ENCODE data around the gene WFDC1. TPM values are rescaled to one million over a fixed set of nuclear protein-coding genes. Genes with fewer than 3 reads are reported as not detected.

WFDC1 gene
- total and polyA plus RNA-seq, 2 donors (not counting 1 experiment from before 2014, with no cell fraction given): 32.1 to 34.0 TPM

DNA sequence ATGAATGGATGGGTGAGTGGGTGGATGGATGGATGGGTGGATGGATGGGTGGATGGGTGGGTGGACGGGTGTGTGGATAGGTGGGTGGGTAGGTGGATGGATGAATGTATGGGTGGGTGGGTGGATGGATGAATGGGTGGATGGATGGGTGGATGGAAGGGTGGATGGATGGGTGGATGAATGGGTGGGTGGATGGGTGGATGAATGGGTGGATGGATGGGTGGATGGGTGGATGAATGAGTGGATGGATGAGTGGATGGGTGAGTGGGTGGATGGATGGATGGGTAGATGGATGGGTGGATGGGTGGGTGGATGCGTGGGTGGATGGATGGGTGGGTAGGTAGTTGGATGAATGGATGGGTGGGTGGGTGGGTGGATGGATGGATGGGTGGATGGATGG is 60.5 kb downstream of the WFDC1 start:
- no peak for DNase-seq (ENCODE audit: low read depth in 2 of 2)
- H4K20me1 ChIP-seq (ENCODE audit: control insufficient read depth, extremely low read depth, insufficient read depth, low read length): no peaks in the 10 kb centered on the region
- H3K27me3 ChIP-seq (ENCODE audit: control insufficient read depth, insufficient read depth, low read length): no peaks in the 10 kb centered on the region
- H2AFZ ChIP-seq (ENCODE audit: low read length): no peak overlapping the region
- H3K36me3 ChIP-seq (ENCODE audit: control insufficient read depth, insufficient read depth, low read length): no peaks in the 10 kb centered on the region
- H3K27ac ChIP-seq (ENCODE audit: insufficient read depth, low read length): no peak overlapping the region
- H3K4me1 ChIP-seq (ENCODE audit: control insufficient read depth, extremely low read depth, insufficient read depth, low read length): no peaks in the 10 kb centered on the region
- no peak overlapping the region for H3K4me3 ChIP-seq (replicated peaks in 1 of 4; ENCODE audit: control extremely low read depth in 1 of 4, insufficient read depth in 1 of 4, low read depth in 3 of 4, low read length in 4 of 4)
- no peak for TF ChIP-seq EZH2 (IDR thresholded peaks at IDR 0.05; ENCODE audit: low read length, missing control alignments)
- TF ChIP-seq, protein P1, sequence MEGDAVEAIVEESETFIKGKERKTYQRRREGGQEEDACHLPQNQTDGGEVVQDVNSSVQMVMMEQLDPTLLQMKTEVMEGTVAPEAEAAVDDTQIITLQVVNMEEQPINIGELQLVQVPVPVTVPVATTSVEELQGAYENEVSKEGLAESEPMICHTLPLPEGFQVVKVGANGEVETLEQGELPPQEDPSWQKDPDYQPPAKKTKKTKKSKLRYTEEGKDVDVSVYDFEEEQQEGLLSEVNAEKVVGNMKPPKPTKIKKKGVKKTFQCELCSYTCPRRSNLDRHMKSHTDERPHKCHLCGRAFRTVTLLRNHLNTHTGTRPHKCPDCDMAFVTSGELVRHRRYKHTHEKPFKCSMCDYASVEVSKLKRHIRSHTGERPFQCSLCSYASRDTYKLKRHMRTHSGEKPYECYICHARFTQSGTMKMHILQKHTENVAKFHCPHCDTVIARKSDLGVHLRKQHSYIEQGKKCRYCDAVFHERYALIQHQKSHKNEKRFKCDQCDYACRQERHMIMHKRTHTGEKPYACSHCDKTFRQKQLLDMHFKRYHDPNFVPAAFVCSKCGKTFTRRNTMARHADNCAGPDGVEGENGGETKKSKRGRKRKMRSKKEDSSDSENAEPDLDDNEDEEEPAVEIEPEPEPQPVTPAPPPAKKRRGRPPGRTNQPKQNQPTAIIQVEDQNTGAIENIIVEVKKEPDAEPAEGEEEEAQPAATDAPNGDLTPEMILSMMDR (conservative IDR thresholded peaks at IDR 0.05 in 1 of 2, IDR thresholded peaks at IDR 0.05 in 1 of 2; ENCODE audit: low read depth in 1 of 2, low read length in 2 of 2): no peak
- H3K79me2 ChIP-seq (ENCODE audit: control insufficient read depth, insufficient read depth, low read length): no peaks in the 10 kb centered on the region
- no peak overlapping the region for H3K9ac ChIP-seq (ENCODE audit: insufficient read depth, low read length)
- H3K9me3 ChIP-seq (ENCODE audit: control insufficient read depth, insufficient read depth, low read depth, low read length): no peaks in the 10 kb centered on the region
- no peak overlapping the region for H3K4me2 ChIP-seq (ENCODE audit: extremely low read depth, insufficient read depth, low read length)

DNA sequence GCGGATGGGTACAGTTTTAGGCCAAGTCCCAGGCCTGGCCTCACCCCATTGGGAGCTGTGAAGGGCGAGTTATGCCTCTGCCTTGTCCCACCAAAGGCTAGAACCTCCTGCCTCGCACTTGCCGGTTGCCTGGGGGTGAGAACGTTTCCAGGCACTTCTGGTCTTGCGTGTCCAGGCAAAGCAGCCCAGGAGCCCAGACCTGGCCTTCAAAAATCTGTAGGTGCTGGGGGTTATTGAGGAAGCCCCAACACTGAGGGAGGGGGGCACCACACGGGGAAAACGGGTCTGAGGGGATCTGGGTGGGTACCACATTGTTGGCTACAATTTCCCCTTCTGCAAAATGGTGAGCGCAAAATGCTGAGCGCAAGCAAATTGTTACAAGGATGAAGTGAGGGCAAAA is 61.5 kb downstream of the WFDC1 start:
- Histone ChIP-seq H3K9ac (ENCODE audit: insufficient read depth, low read length) (no peak overlapping the region), H3K4me1 (ENCODE audit: control insufficient read depth, extremely low read depth, insufficient read depth, low read length) (no peaks in the 10 kb centered on the region), H3K9me3 (ENCODE audit: control insufficient read depth, insufficient read depth, low read depth, low read length) (no peaks in the 10 kb centered on the region), H3K36me3 (ENCODE audit: control insufficient read depth, insufficient read depth, low read length) (no peaks in the 10 kb centered on the region), H3K27ac (ENCODE audit: insufficient read depth, low read length) (no peak overlapping the region), H3K4me3 (replicated peaks in 1 of 4; ENCODE audit: control extremely low read depth in 1 of 4, insufficient read depth in 1 of 4, low read depth in 3 of 4, low read length in 4 of 4) (no peak overlapping the region), H3K79me2 (ENCODE audit: control insufficient read depth, insufficient read depth, low read length) (no peaks in the 10 kb centered on the region), H4K20me1 (ENCODE audit: control insufficient read depth, extremely low read depth, insufficient read depth, low read length) (no peaks in the 10 kb centered on the region), H2AFZ (ENCODE audit: low read length) (no peak overlapping the region), H3K4me2 (ENCODE audit: extremely low read depth, insufficient read depth, low read length) (no peak overlapping the region), H3K27me3 (ENCODE audit: control insufficient read depth, insufficient read depth, low read length) (no peaks in the 10 kb centered on the region)
- no peak for DNase-seq (ENCODE audit: low read depth in 2 of 2)
- no peak for TF ChIP-seq EZH2 (IDR thresholded peaks at IDR 0.05; ENCODE audit: low read length, missing control alignments)
- TF ChIP-seq, protein P1 (conservative IDR thresholded peaks at IDR 0.05 in 1 of 2, IDR thresholded peaks at IDR 0.05 in 1 of 2; ENCODE audit: low read depth in 1 of 2, low read length in 2 of 2): no peak

DNA sequence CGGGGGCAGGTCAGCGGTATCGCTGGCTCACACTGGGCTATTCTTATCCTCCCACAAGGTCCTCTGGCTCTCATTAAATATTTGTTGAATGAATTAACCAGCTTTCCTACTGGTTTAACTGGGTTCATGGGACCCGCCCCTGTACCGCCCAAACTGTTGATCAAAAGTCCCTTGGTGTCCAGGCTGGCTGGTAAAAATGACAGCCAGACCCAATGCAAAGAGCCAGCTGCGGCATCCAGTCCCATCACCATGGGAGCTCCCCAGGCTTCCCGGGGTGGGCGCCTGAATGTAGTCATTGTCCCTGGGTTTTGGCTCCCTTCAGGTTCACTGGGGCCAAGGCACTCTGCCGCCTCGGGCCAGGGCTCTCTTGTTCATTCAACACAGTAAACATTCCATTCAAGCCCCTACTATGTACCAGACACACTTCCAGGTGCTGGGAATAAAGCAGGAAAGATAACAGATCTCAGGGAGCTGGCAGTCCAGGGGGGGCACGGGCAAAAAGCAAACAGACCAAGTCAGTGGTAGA is 62.0 kb downstream of the WFDC1 start:
- Histone ChIP-seq H3K27me3 (ENCODE audit: control insufficient read depth, insufficient read depth, low read length) (no peaks in the 10 kb centered on the region), H2AFZ (ENCODE audit: low read length) (no peak overlapping the region), H3K4me2 (ENCODE audit: extremely low read depth, insufficient read depth, low read length) (no peak overlapping the region), H3K36me3 (ENCODE audit: control insufficient read depth, insufficient read depth, low read length) (no peaks in the 10 kb centered on the region), H3K9ac (ENCODE audit: insufficient read depth, low read length) (no peak overlapping the region), H3K4me1 (ENCODE audit: control insufficient read depth, extremely low read depth, insufficient read depth, low read length) (no peaks in the 10 kb centered on the region), H3K79me2 (ENCODE audit: control insufficient read depth, insufficient read depth, low read length) (no peaks in the 10 kb centered on the region), H3K4me3 (replicated peaks in 1 of 4; ENCODE audit: control extremely low read depth in 1 of 4, insufficient read depth in 1 of 4, low read depth in 3 of 4, low read length in 4 of 4) (no peak overlapping the region), H4K20me1 (ENCODE audit: control insufficient read depth, extremely low read depth, insufficient read depth, low read length) (no peaks in the 10 kb centered on the region), H3K9me3 (ENCODE audit: control insufficient read depth, insufficient read depth, low read depth, low read length) (no peaks in the 10 kb centered on the region), H3K27ac (ENCODE audit: insufficient read depth, low read length) (no peak overlapping the region)
- TF ChIP-seq EZH2 (IDR thresholded peaks at IDR 0.05; ENCODE audit: low read length, missing control alignments): no peak
- TF ChIP-seq, protein P1 (conservative IDR thresholded peaks at IDR 0.05 in 1 of 2, IDR thresholded peaks at IDR 0.05 in 1 of 2; ENCODE audit: low read depth in 1 of 2, low read length in 2 of 2): no peak
- DNase-seq (ENCODE audit: low read depth in 2 of 2): peak in 1 of 2 donors; percentile 37
